COLO668 (cell line): Measurements from ENCODE around the gene NLGN2.

ENCODE experiments used
- DNase-seq: peaks from one replicate; lab custom pipeline; 2025; ENCODE audit not compliant: unreplicated experiment; lab: John Stamatoyannopoulos, UW

Gene NLGN2

DNA sequence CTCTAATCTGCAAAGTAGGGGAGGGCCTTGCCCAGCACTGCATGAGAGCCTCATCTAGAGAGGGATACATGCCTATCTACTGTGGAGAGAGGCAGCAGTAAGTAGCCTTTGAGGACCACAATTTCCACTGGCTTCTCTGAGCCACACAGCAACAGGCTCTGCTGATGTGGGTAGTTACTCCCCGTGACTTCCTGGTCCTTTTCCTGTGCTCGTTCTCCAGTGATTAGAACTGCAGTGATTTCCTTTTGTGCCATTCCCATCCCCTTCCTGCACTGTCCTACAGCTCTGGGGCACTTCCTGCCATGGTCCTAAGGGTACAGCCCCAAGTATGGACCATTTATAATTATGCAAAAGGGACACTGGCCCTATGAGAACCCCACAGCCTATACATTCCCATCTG is 16.3 kb upstream of the NLGN2 start:
- no peak for DNase-seq

- no peak for DNase-seq
Observed at GRCh38 chr17:7392696-7393612, 14.7 kb upstream of the NLGN2 start.

GRCh38 chr17:7393613-7394451 is 13.8 kb upstream of the NLGN2 start:
- peak; percentile 38 for DNase-seq

- peak; percentile 74 for DNase-seq
Observed at GRCh38 chr17:7394452-7395191, 13.0 kb upstream of the NLGN2 start, which contains the start of gene PLSCR3. Gene PLSCR3, minus strand, starts transcription at chr17:7394525. Its CDS starts 415 bp downstream, at chr17:7394110.

GRCh38 chr17:7396147-7396546 is 11.5 kb upstream of the NLGN2 start:
- no peak for DNase-seq

DNA sequence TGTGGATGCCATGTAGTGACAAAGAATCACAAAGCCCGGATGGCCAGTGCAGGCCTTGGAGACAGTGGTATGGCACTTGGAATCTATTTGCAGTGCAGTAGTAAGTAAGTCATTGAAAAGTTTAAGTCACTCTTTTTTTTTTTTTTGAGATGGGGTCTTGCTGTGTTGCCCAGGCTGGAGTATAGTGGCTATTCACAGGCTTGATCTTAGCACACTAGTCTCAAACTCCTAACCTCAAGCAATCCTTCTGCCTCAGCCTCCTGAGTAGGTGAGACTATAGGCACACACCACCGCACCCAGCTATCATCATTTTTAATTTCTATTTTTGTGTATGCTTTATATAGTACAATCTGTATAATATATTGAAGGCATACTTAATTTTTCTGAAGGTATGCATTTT is 9.0 kb upstream of the NLGN2 start:
- no peak for DNase-seq

- no peak for DNase-seq
Observed at GRCh38 chr17:7403043-7403726, 4.5 kb upstream of the NLGN2 start.

DNA sequence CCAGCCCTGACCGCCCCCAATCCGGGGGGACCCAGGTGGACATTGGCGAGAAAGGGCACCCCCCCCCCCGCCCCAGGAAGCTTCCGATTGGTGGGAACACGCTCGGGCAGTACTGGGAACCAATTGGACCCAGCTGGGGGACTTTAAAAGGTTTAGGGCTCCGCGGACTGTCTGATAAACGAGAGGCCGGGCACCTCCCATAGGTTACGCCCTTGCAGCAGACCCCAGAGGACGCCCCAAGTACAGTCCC is 4.0 kb upstream of the NLGN2 start:
- DNase-seq = no peak

DNA sequence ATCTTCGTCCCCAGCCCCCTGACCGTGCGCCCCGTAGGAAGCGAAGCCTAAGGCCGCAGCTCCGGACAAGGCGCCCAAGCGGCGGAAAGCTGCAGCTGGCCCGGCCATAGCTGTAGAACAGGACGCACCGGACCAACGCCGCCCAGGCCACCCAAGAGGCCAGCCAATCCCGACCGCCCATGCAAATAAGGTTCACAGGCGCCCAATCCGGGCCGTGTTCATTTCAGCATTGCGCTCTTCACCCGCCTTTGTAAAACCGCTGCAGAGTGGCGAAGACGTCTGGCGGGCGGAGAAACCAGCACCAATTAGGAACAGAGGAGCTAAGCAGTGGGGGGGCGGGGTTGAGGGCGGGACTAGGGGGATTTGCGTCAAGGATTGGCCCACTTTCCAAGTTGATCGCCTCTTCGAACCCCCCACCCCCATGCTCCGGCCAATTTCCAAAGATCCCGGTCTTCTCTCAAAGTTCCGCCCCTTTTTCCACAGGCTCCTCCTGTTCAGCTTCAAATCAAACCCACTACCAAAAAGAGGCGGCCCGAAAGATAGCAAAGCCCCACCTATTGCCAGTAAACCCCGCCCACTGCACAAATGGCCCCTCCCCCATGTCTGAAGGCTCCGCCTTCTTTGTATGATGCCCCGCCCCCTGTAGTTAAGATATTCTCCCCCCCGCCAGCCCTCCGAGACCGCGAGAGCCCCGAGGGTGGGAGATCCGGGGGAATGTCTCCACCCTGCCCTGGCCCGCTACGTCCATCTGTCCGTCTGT is 3.5 kb upstream of the NLGN2 start, which contains the start of gene TMEM256:
TSS of gene TMEM256 (minus strand) at position 121 of the 760 bp plus-strand sequence. CDS start at position 108, 13 bp downstream.
- DNase-seq = peak; percentile 91

GRCh38 chr17:7404737-7405349 is 2.8 kb upstream of the NLGN2 start:
- peak; percentile 41 for DNase-seq

- no peak for DNase-seq
Observed at GRCh38 chr17:7405350-7406234, 2.1 kb upstream of the NLGN2 start.

GRCh38 chr17:7406235-7406825 is 1.3 kb upstream of the NLGN2 start:
- DNase-seq = no peak

- DNase-seq = no peak
Observed at GRCh38 chr17:7407082-7407481, 563 bp upstream of the NLGN2 start.

- DNase-seq = no peak
Observed at GRCh38 chr17:7408252-7408727, 645 bp downstream of the NLGN2 start.

GRCh38 chr17:7408863-7409262 is 1.2 kb downstream of the NLGN2 start:
- DNase-seq = no peak

GRCh38 chr17:7409716-7410115 is 2.1 kb downstream of the NLGN2 start:
- no peak for DNase-seq

GRCh38 chr17:7410634-7411426 is 3.2 kb downstream of the NLGN2 start:
- DNase-seq = no peak
